C4-2B (cell line): ENCODE results near the gene PELI2.

Source experiments
- ZFX ChIP-seq: fragments of 450-650 bp; IDR thresholded peaks from 2 replicates; pipeline ENCODE4 v1.6.1; 2017
- TF ChIP-seq, protein P1 (sequence below): fragments of 450-650 bp; conservative IDR thresholded peaks from 2 replicates; pipeline ENCODE4 v1.5.1; 2017; ENCODE audit warnings: mild to moderate bottlenecking

DNA sequence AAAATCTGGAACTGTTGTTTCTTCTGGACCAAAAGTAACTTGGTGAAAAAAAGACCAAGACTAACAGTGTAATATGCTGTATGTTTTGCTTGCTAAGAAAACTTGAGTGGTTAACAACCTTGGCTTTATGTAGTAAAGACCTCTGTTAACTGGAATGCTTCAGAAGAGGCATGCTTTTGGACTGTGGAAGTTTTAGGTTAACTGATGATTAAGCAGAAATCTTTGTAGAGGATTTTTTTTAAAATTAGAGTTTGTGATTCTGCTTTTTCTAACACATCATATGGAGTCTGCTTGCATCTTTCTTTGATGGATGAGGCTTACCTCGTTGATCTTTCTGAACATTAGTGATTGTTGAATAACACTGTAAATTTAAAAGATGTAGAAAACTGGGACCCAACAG lies 17.5 kb downstream of the PELI2 start:
- TF ChIP-seq, protein P1, sequence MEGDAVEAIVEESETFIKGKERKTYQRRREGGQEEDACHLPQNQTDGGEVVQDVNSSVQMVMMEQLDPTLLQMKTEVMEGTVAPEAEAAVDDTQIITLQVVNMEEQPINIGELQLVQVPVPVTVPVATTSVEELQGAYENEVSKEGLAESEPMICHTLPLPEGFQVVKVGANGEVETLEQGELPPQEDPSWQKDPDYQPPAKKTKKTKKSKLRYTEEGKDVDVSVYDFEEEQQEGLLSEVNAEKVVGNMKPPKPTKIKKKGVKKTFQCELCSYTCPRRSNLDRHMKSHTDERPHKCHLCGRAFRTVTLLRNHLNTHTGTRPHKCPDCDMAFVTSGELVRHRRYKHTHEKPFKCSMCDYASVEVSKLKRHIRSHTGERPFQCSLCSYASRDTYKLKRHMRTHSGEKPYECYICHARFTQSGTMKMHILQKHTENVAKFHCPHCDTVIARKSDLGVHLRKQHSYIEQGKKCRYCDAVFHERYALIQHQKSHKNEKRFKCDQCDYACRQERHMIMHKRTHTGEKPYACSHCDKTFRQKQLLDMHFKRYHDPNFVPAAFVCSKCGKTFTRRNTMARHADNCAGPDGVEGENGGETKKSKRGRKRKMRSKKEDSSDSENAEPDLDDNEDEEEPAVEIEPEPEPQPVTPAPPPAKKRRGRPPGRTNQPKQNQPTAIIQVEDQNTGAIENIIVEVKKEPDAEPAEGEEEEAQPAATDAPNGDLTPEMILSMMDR = no peak
- TF ChIP-seq ZFX = no peak
